WTC11 (cell line): ENCODE results near the gene COG4. TPM values are rescaled to one million over a fixed set of nuclear protein-coding genes. Genes with fewer than 3 reads are reported as not detected.

Experiments used
- ATAC-seq: fragments of 200-7000 bp; cut with Tn5 transposase; 2 replicates; pipeline ENCODE4 v1.10.0; 2021; ENCODE audit warnings: mild to moderate bottlenecking, moderate library complexity
- CTCF ChIA-PET: fragments of 300-600 bp; sonication (Branson Sonifier 250); formaldehyde crosslinking; loops from one replicate; lab custom pipeline; 2021; ENCODE audit warnings: antibody characterized with exemption; lab: Charles Lee
- POLR2A ChIA-PET: fragments of 350-600 bp; sonication (Branson Sonifier 250); formaldehyde crosslinking; loops from one replicate; lab custom pipeline; 2021; ENCODE audit warnings: antibody characterized with exemption; lab: Charles Lee
- DNase-seq: peaks from one replicate; pipeline ENCODE4 v3.0.0; 2021; ENCODE audit warnings: low spot score
- H3K27ac Mint-ChIP-seq: 2 replicates; pipeline ENCODE4 v1.8.0; 2021; ENCODE audit warnings: mixed read lengths
- H3K27me3 Mint-ChIP-seq: 2 replicates; pipeline ENCODE4 v1.8.0; 2021; ENCODE audit warnings: low read depth, mild to moderate bottlenecking, moderate library complexity, mixed read lengths
- H3K36me3 Mint-ChIP-seq: 2 replicates; pipeline ENCODE4 v1.8.0; 2021; ENCODE audit warnings: mixed read lengths
- H3K4me1 Mint-ChIP-seq: 2 replicates; pipeline ENCODE4 v1.8.0; 2022; ENCODE audit warnings: mixed read lengths
- H3K4me3 Mint-ChIP-seq: 2 replicates; pipeline ENCODE4 v1.8.0; 2021; ENCODE audit warnings: mild to moderate bottlenecking, moderate library complexity, mixed read lengths
- H3K9me3 Mint-ChIP-seq: 2 replicates; pipeline ENCODE4 v1.8.0; 2021; ENCODE audit warnings: mixed read lengths
- ATF1 ChIP-seq: sonication (generic); formaldehyde crosslinking; IDR thresholded peaks from 2 replicates; pipeline ENCODE4 v1.8.1; 2023; ENCODE audit warnings: mild to moderate bottlenecking, moderate library complexity, missing genetic modification reagents
- CDX4 ChIP-seq: fragments of 250-450 bp; sonication (Bioruptor Pico); IDR thresholded peaks from 2 replicates; pipeline ENCODE4 v1.9.0; 2021; ENCODE audit warnings: moderate library complexity, mild to moderate bottlenecking, inconsistent platforms, borderline replicate concordance
- CREM ChIP-seq: sonication (generic); formaldehyde crosslinking; IDR thresholded peaks from 2 replicates; pipeline ENCODE4 v1.8.1; 2022; ENCODE audit warnings: mild to moderate bottlenecking, missing genetic modification reagents, moderate library complexity
- E2F1 ChIP-seq: sonication (generic); formaldehyde crosslinking; IDR thresholded peaks from 2 replicates; pipeline ENCODE4 v1.8.0; 2022; ENCODE audit warnings: mild to moderate bottlenecking, missing genetic modification reagents
- E2F4 ChIP-seq: sonication (generic); formaldehyde crosslinking; IDR thresholded peaks from 2 replicates; pipeline ENCODE4 v1.8.1; 2022; ENCODE audit warnings: low read depth, mild to moderate bottlenecking, moderate library complexity, missing genetic modification reagents, borderline replicate concordance
- FOXP4 ChIP-seq: sonication (generic); formaldehyde crosslinking; IDR thresholded peaks from 2 replicates; pipeline ENCODE4 v1.8.0; 2022; ENCODE audit warnings: mild to moderate bottlenecking, missing genetic modification reagents
- GTF2I ChIP-seq: fragments of 250-450 bp; sonication (Bioruptor Pico); conservative IDR thresholded peaks from 2 replicates; pipeline ENCODE4 v1.4.0; 2021; ENCODE audit warnings: mild to moderate bottlenecking
- IRF1 ChIP-seq: sonication (generic); formaldehyde crosslinking; IDR thresholded peaks from 2 replicates; pipeline ENCODE4 v1.8.0; 2023; ENCODE audit warnings: missing genetic modification reagents
- KAT7 ChIP-seq: sonication (generic); formaldehyde crosslinking; IDR thresholded peaks from 2 replicates; pipeline ENCODE4 v1.8.1; 2023; ENCODE audit warnings: missing genetic modification reagents, mild to moderate bottlenecking, borderline replicate concordance
- MAX ChIP-seq: sonication (generic); formaldehyde crosslinking; IDR thresholded peaks from 2 replicates; pipeline ENCODE4 v1.8.0; 2022; ENCODE audit warnings: mild to moderate bottlenecking, missing genetic modification reagents
- NFATC4 ChIP-seq: fragments of 250-450 bp; sonication (Bioruptor Pico); IDR thresholded peaks from 2 replicates; pipeline ENCODE4 v1.9.0; 2021; ENCODE audit warnings: mild to moderate bottlenecking
- OVOL2 ChIP-seq: fragments of 250-450 bp; sonication (Bioruptor Pico); IDR thresholded peaks from 2 replicates; pipeline ENCODE4 v1.9.0; 2021; ENCODE audit warnings: mild to moderate bottlenecking, borderline replicate concordance
- SMAD3 ChIP-seq: sonication (generic); formaldehyde crosslinking; IDR thresholded peaks from 2 replicates; pipeline ENCODE4 v1.8.0; 2022; ENCODE audit warnings: missing genetic modification reagents, mild to moderate bottlenecking, borderline replicate concordance
- SP1 ChIP-seq: sonication (generic); formaldehyde crosslinking; conservative IDR thresholded peaks from 2 replicates; pipeline ENCODE4 v1.8.1; 2022; ENCODE audit warnings: missing genetic modification reagents
- USF1 ChIP-seq: sonication (generic); formaldehyde crosslinking; IDR thresholded peaks from 2 replicates; pipeline ENCODE4 v1.8.0; 2022; ENCODE audit warnings: mild to moderate bottlenecking, missing genetic modification reagents
- ZBTB21 ChIP-seq: sonication (generic); formaldehyde crosslinking; IDR thresholded peaks from 2 replicates; pipeline ENCODE4 v1.8.1; 2023; ENCODE audit warnings: mild to moderate bottlenecking, missing genetic modification reagents, borderline replicate concordance
- ZBTB43 ChIP-seq: sonication (generic); formaldehyde crosslinking; IDR thresholded peaks from 2 replicates; pipeline ENCODE4 v1.8.1; 2023; ENCODE audit warnings: mild to moderate bottlenecking, missing genetic modification reagents
- ZNF512 ChIP-seq: sonication (generic); formaldehyde crosslinking; IDR thresholded peaks from 2 replicates; pipeline ENCODE4 v1.8.1; 2022; ENCODE audit warnings: missing genetic modification reagents, borderline replicate concordance
- total RNA-seq: library from RNA; stranded (reverse); gene quantifications from 3 replicates; pipeline ENCODE4 v1.2.3, GENCODE V29; 2021

Gene COG4
- total RNA-seq, 1 experiment from 2014 or later: 56.6 TPM

GRCh38 chr16:70526403-70526802 is 3.0 kb upstream of the COG4 start:
- Mint-ChIP-seq H3K9me3 (no peaks in the 10 kb centered on the region), H3K27ac (peak overlapping the region; percentile 64), H3K27me3 (no peaks in the 10 kb centered on the region), H3K4me1 (peaks cover 39% of the 10 kb centered on the region), H3K4me3 (peak overlapping the region; percentile 62), H3K36me3 (peaks cover 61% of the 10 kb centered on the region)
- ATAC-seq (no peak), DNase-seq (no peak)
- TF ChIP-seq SP1 (no peak), ZBTB43 (CRISPR knock-in tag) (no peak), USF1 (CRISPR knock-in tag) (no peak), ZNF512 (CRISPR knock-in tag) (no peak), ZBTB21 (no peak), SMAD3 (CRISPR knock-in tag) (no peak), MAX (CRISPR knock-in tag) (no peak), KAT7 (CRISPR knock-in tag) (no peak), OVOL2 (CRISPR knock-in tag) (no peak), GTF2I (CRISPR knock-in tag) (no peak), CDX4 (CRISPR knock-in tag) (no peak), E2F1 (CRISPR knock-in tag) (no peak), IRF1 (no peak), NFATC4 (CRISPR knock-in tag) (no peak), E2F4 (CRISPR knock-in tag) (no peak), CREM (no peak), FOXP4 (CRISPR knock-in tag) (no peak), ATF1 (no peak)
- ChIA-PET POLR2A (no interaction called here), CTCF (interaction anchor here (2.1 kb wide), 1 partner anchor 88 kb away, joined by 6 read pairs; the partner anchor contains the start of gene ST3GAL2)
